OCI-LY3 (cell line): ENCODE measurements around the gene CXCR5.

ENCODE experiments used
- H2AFZ ChIP-seq: fragments of 200-600, 300-600 bp; shearing (Covaris generic); 2 replicates; pipeline ENCODE4 v1.6.0; 2014; ENCODE audit warnings: antibody characterized with exemption, low read depth, low read length
- H3K27ac ChIP-seq: fragments of 200-600, 300-600 bp; sonication (generic); 2 replicates; pipeline ENCODE4 v1.5.1; 2014; ENCODE audit warnings: mild to moderate bottlenecking, low read length, moderate library complexity, mixed read lengths
- H3K27me3 ChIP-seq: fragments of 200-600, 300-600 bp; sonication (generic); 2 replicates; pipeline ENCODE4 v1.6.1; 2014; ENCODE audit warnings: low read depth, low read length, mixed read lengths
- H3K36me3 ChIP-seq: fragments of 200-600, 300-600 bp; sonication (generic); replicated peaks from 2 replicates; pipeline ENCODE3; 2014; ENCODE audit warnings: low read depth, low read length, mixed read lengths
- H3K4me1 ChIP-seq: fragments of 300-600, 200-600 bp; sonication (generic); 2 replicates; pipeline ENCODE4 v1.6.1; 2014; ENCODE audit warnings: low read length, mixed read lengths
- H3K4me2 ChIP-seq: fragments of 200-600, 300-600 bp; sonication (generic); 2 replicates; pipeline ENCODE4 v1.6.1; 2014; ENCODE audit warnings: low read length, mixed read lengths
- H3K4me3 ChIP-seq: fragments of 300-600, 200-600 bp; sonication (generic); 2 replicates; pipeline ENCODE4 v1.5.1; 2014; ENCODE audit warnings: antibody characterized with exemption, mild to moderate bottlenecking, low read length, moderate library complexity
- H3K79me2 ChIP-seq: fragments of 300-600, 200-600 bp; shearing (Covaris generic); 2 replicates; pipeline ENCODE4 v1.6.1; 2014; ENCODE audit warnings: mild to moderate bottlenecking, low read length, mixed read lengths
- H3K9ac ChIP-seq: fragments of 300-600, 200-600 bp; shearing (Covaris generic); 2 replicates; pipeline ENCODE4 v1.6.0; 2014; ENCODE audit warnings: mild to moderate bottlenecking, low read length, moderate library complexity
- H3K9me3 ChIP-seq: fragments of 200-600, 300-600 bp; shearing (Covaris generic); 2 replicates; pipeline ENCODE4 v1.6.1; 2014; ENCODE audit warnings: low read length, mixed read lengths; ENCODE audit not compliant: insufficient read depth
- H4K20me1 ChIP-seq: fragments of 200-600, 300-600 bp; sonication (generic); 2 replicates; pipeline ENCODE4 v1.6.1; 2016; ENCODE audit warnings: low read length, mixed read lengths; ENCODE audit not compliant: insufficient read depth
- EZH2phosphoT487 ChIP-seq: fragments of 200-600 bp; shearing (Covaris generic); IDR thresholded peaks from 2 replicates; pipeline ENCODE4 v1.6.1; 2018; ENCODE audit warnings: antibody characterized with exemption, mixed run types, low read depth
- TF ChIP-seq, protein P1 (sequence below): fragments of 200-600, 300-600 bp; sonication (generic); IDR thresholded peaks from 2 replicates; pipeline ENCODE4 v1.5.1; 2014; ENCODE audit warnings: antibody characterized with exemption, low read length, low read depth

Gene CXCR5

GRCh38 chr11:118899706-118900360 is 16.1 kb downstream of the CXCR5 start:
- Histone ChIP-seq H3K27ac (no peak overlapping the region), H3K36me3 (peaks cover 23% of the 10 kb centered on the region), H3K9me3 (no peaks in the 10 kb centered on the region), H4K20me1 (peaks cover 58% of the 10 kb centered on the region), H3K9ac (no peak overlapping the region), H3K4me2 (no peak overlapping the region), H3K4me1 (peaks cover 31% of the 10 kb centered on the region), H3K79me2 (peaks cover 19% of the 10 kb centered on the region), H3K4me3 (no peak overlapping the region), H2AFZ (no peak overlapping the region), H3K27me3 (no peaks in the 10 kb centered on the region)
- TF ChIP-seq, protein P1, sequence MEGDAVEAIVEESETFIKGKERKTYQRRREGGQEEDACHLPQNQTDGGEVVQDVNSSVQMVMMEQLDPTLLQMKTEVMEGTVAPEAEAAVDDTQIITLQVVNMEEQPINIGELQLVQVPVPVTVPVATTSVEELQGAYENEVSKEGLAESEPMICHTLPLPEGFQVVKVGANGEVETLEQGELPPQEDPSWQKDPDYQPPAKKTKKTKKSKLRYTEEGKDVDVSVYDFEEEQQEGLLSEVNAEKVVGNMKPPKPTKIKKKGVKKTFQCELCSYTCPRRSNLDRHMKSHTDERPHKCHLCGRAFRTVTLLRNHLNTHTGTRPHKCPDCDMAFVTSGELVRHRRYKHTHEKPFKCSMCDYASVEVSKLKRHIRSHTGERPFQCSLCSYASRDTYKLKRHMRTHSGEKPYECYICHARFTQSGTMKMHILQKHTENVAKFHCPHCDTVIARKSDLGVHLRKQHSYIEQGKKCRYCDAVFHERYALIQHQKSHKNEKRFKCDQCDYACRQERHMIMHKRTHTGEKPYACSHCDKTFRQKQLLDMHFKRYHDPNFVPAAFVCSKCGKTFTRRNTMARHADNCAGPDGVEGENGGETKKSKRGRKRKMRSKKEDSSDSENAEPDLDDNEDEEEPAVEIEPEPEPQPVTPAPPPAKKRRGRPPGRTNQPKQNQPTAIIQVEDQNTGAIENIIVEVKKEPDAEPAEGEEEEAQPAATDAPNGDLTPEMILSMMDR, result no peak

DNA sequence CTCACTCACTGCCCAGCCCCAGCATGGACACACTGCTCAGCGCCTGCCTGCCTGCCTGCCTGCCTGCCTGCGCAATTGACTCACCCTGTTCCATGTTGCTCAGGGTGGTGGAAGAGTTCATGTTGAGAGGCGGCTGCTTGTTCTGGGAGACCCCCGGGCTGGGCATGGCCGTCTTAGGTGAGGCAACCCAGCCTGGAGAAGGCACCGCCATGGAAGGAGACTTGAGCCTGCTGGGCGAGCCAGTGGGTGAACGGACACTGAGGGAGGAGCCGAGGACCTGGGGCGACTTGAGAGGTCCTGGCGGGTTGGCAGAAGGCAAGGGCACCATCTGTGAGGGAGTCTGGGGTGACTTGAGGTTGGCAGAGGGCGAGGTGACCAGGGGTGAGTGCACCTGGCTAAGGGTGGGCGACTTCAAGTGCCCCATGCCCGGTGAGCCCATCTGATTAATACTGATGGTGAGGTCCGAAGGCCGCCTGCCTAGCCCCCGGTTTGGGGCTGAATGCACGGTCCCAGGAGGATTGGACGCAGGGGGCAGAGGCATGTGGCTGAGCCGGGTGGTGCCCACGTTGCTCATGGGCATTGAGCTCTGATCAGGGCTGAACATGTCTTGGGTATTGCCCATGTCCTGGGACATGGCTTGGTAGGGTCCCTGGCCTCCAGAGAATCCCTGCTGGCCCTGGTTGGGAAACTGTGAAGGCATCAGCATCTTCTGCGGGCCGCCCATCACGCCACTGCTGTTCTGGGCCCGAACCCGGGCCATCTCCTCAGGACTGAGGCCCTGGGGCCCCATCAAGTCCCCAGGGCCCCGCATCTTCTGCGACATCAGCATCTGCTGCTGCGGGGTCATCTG is 17.1 kb downstream of the CXCR5 start:
- H3K4me2 ChIP-seq, result no peak overlapping the region
- H3K4me1 ChIP-seq, result peaks cover 22% of the 10 kb centered on the region
- H3K9ac ChIP-seq, result no peak overlapping the region
- peaks cover 49% of the 10 kb centered on the region for H4K20me1 ChIP-seq
- no peak for TF ChIP-seq EZH2phosphoT487
- TF ChIP-seq, protein P1, result no peak
- H3K9me3 ChIP-seq, result no peaks in the 10 kb centered on the region
- peaks cover 15% of the 10 kb centered on the region for H3K36me3 ChIP-seq
- no peak overlapping the region for H3K4me3 ChIP-seq
- no peak overlapping the region for H2AFZ ChIP-seq
- H3K27ac ChIP-seq, result no peak overlapping the region
- H3K27me3 ChIP-seq, result no peaks in the 10 kb centered on the region
- peaks cover 10% of the 10 kb centered on the region; the same call in 1 of the 2 replicates for H3K79me2 ChIP-seq

GRCh38 chr11:118901494-118902335 is 18.0 kb downstream of the CXCR5 start:
- H3K4me1 ChIP-seq, result peaks cover 13% of the 10 kb centered on the region
- no peak overlapping the region for H3K9ac ChIP-seq
- peaks cover 2% of the 10 kb centered on the region; the same call in 1 of the 2 replicates for H3K79me2 ChIP-seq
- no peak overlapping the region for H3K4me3 ChIP-seq
- H2AFZ ChIP-seq, result no peak overlapping the region
- H3K36me3 ChIP-seq, result peaks cover 15% of the 10 kb centered on the region
- H3K4me2 ChIP-seq, result no peak overlapping the region
- no peaks in the 10 kb centered on the region for H3K27me3 ChIP-seq
- TF ChIP-seq, protein P1, result peak; percentile 24
- TF ChIP-seq EZH2phosphoT487, result no peak
- H3K9me3 ChIP-seq, result no peaks in the 10 kb centered on the region
- H4K20me1 ChIP-seq, result peaks cover 40% of the 10 kb centered on the region
- H3K27ac ChIP-seq, result no peak overlapping the region
